Mesenchymal stem cell (in vitro differentiated cells and primary cell): ENCODE measurements around the gene PLXNA2.

Experiments
- DNase-seq: peaks from one replicate; pipeline ENCODE4 v3.0.0-alpha.2; 2013
- H2AFZ ChIP-seq: one replicate; pipeline ENCODE4 v1.6.1; 2013; ENCODE audit warnings: low read depth, mild to moderate bottlenecking, control low read depth, inconsistent platforms, low read length, moderate library complexity
- H2AK5ac ChIP-seq: 2 replicates; pipeline ENCODE4 v1.6.1; 2013; ENCODE audit warnings: low read length, moderate library complexity, mild to moderate bottlenecking, inconsistent platforms; ENCODE audit not compliant: severe bottlenecking
- H2BK120ac ChIP-seq: one replicate; pipeline ENCODE4 v1.6.1; 2013; ENCODE audit warnings: low read depth, mild to moderate bottlenecking, inconsistent platforms, low read length, moderate library complexity
- H2BK12ac ChIP-seq, 2 experiments: one replicate each; pipeline ENCODE4 v1.6.1; 2013; ENCODE audit warnings: inconsistent platforms in 2 of 2, low read length in 2 of 2, mild to moderate bottlenecking in 2 of 2, moderate library complexity in 2 of 2, control low read depth in 1 of 2
- H2BK15ac ChIP-seq: one replicate; pipeline ENCODE4 v1.6.1; 2013; ENCODE audit warnings: mild to moderate bottlenecking, low read depth, inconsistent platforms; ENCODE audit not compliant: poor library complexity, severe bottlenecking
- H2BK5ac ChIP-seq: 2 replicates; pipeline ENCODE4 v1.6.1; 2013; ENCODE audit warnings: low read depth, mild to moderate bottlenecking, low read length, control low read depth, inconsistent platforms; ENCODE audit not compliant: poor library complexity, severe bottlenecking
- H3K14ac ChIP-seq, 2 experiments: one replicate each; pipeline ENCODE4 v1.6.1; 2013; ENCODE audit warnings: inconsistent platforms in 2 of 2, low read length in 2 of 2, control low read depth in 1 of 2, mild to moderate bottlenecking in 1 of 2, moderate library complexity in 1 of 2
- H3K18ac ChIP-seq, 2 experiments: one replicate each; pipeline ENCODE4 v1.6.1; 2013; ENCODE audit warnings: inconsistent platforms in 2 of 2, low read length in 2 of 2, control low read depth in 1 of 2, low read depth in 1 of 2, mild to moderate bottlenecking in 1 of 2
- H3K23ac ChIP-seq, 2 experiments: one replicate each; pipeline ENCODE4 v1.6.1; 2013; ENCODE audit warnings: inconsistent platforms in 2 of 2, low read length in 2 of 2, mild to moderate bottlenecking in 2 of 2, moderate library complexity in 2 of 2, control low read depth in 1 of 2
- H3K27ac ChIP-seq: 2 replicates; pipeline ENCODE4 v1.5.1; 2013; ENCODE audit warnings: mild to moderate bottlenecking, moderate library complexity, low read length, control low read depth, inconsistent platforms; ENCODE audit not compliant: poor library complexity, severe bottlenecking
- H3K27me3 ChIP-seq, 2 experiments: 2 replicates each; pipeline versions ENCODE4 v1.6.1 to v1.7.0; 2013; ENCODE audit warnings: low read length in 2 of 2, mild to moderate bottlenecking in 2 of 2, moderate library complexity in 2 of 2, control low read depth in 1 of 2, inconsistent platforms in 1 of 2; ENCODE audit not compliant: control insufficient read depth in 1 of 2, insufficient read depth in 1 of 2
- H3K36me3 ChIP-seq, 2 experiments: 2 replicates each; pipeline versions ENCODE4 v1.6.1 to v1.7.0; 2013; ENCODE audit warnings: low read length in 2 of 2, control low read depth in 1 of 2, inconsistent platforms in 1 of 2, low read depth in 1 of 2, mild to moderate bottlenecking in 1 of 2; ENCODE audit not compliant: insufficient read depth in 2 of 2, control insufficient read depth in 1 of 2
- H3K4ac ChIP-seq, 2 experiments: one replicate each; pipeline ENCODE4 v1.6.1; 2013; ENCODE audit warnings: inconsistent platforms in 2 of 2, low read length in 2 of 2, mild to moderate bottlenecking in 2 of 2, moderate library complexity in 2 of 2, control low read depth in 1 of 2, low read depth in 1 of 2
- H3K4me1 ChIP-seq: 2 replicates; pipeline ENCODE4 v1.6.1; 2013; ENCODE audit warnings: low read depth, low read length, control low read depth; ENCODE audit not compliant: control insufficient read depth, insufficient read depth
- H3K4me2 ChIP-seq: 2 replicates; pipeline ENCODE4 v1.6.1; 2013; ENCODE audit warnings: low read length, mild to moderate bottlenecking, inconsistent platforms; ENCODE audit not compliant: poor library complexity, severe bottlenecking
- H3K4me3 ChIP-seq, 2 experiments: 2 replicates each; pipeline versions ENCODE4 v1.5.1 to v1.7.0; 2013; ENCODE audit warnings: low read length in 2 of 2, mild to moderate bottlenecking in 2 of 2, control low read depth in 1 of 2, low read depth in 1 of 2; ENCODE audit not compliant: insufficient read depth in 1 of 2
- H3K79me1 ChIP-seq: replicated peaks from 2 replicates; pipeline ENCODE4 v1.6.1; 2013; ENCODE audit warnings: mild to moderate bottlenecking, control low read depth, low read length, inconsistent platforms; ENCODE audit not compliant: poor library complexity, severe bottlenecking
- H3K9ac ChIP-seq: 2 replicates; pipeline ENCODE4 v1.7.0; 2013; ENCODE audit warnings: mild to moderate bottlenecking, low read length, moderate library complexity
- H3K9me3 ChIP-seq: 2 replicates; pipeline ENCODE4 v1.7.0; 2013; ENCODE audit warnings: mild to moderate bottlenecking, low read length; ENCODE audit not compliant: control insufficient read depth
- H4K8ac ChIP-seq: one replicate; pipeline ENCODE4 v1.6.1; 2013; ENCODE audit warnings: inconsistent platforms, mild to moderate bottlenecking, low read length, moderate library complexity
- H4K91ac ChIP-seq: one replicate; pipeline ENCODE4 v1.6.1; 2013; ENCODE audit warnings: mild to moderate bottlenecking, low read length, inconsistent platforms
- WGBS: methylation state at CpG from one replicate; pipeline ENCODE4 v1.1.7; 2013; ENCODE audit warnings: mixed read lengths; 5-methylcytosine and 5-hydroxymethylcytosine counted together

PLXNA2 gene

GRCh38 chr1:208113011-208113410 lies 131.2 kb downstream of the PLXNA2 start:
- Histone ChIP-seq H3K4me1 (peaks cover 7% of the 10 kb centered on the region), H3K27me3 (peaks cover 0 to 6% of the 10 kb centered on the region in 2 experiments), H3K9ac (no peak overlapping the region), H4K91ac (no peak overlapping the region), H3K18ac (no peak overlapping the region), H2BK12ac (no peak overlapping the region), H2BK15ac (no peak overlapping the region), H3K4me2 (no peak overlapping the region), H3K36me3 (no peaks in the 10 kb centered on the region), H4K8ac (no peak overlapping the region), H2AK5ac (no peak overlapping the region), H3K4ac (no peak overlapping the region), H2AFZ (no peak overlapping the region), H2BK5ac (no peak overlapping the region), H3K14ac (peak overlapping the region in 1 of 2 experiments; percentile 69), H3K9me3 (no peaks in the 10 kb centered on the region), H3K79me1 (no peaks in the 10 kb centered on the region), H3K4me3 (no peak overlapping the region), H2BK120ac (no peak overlapping the region), H3K23ac (no peak overlapping the region), H3K27ac (no peak overlapping the region)
- DNase-seq = no peak

GRCh38 chr1:208112401-208112800 lies 131.8 kb downstream of the PLXNA2 start:
- Histone ChIP-seq H2BK120ac (no peak overlapping the region), H3K9ac (no peak overlapping the region), H3K23ac (no peak overlapping the region), H3K4me1 (peaks cover 13% of the 10 kb centered on the region), H2AFZ (no peak overlapping the region), H3K27ac (no peak overlapping the region), H3K36me3 (no peaks in the 10 kb centered on the region), H4K91ac (no peak overlapping the region), H3K14ac (no peak overlapping the region), H3K4me3 (no peak overlapping the region), H3K27me3 (peaks cover 0 to 6% of the 10 kb centered on the region in 2 experiments), H2AK5ac (no peak overlapping the region), H3K4ac (no peak overlapping the region), H3K79me1 (no peaks in the 10 kb centered on the region), H3K9me3 (no peaks in the 10 kb centered on the region), H4K8ac (no peak overlapping the region), H3K4me2 (no peak overlapping the region), H2BK15ac (no peak overlapping the region), H2BK12ac (no peak overlapping the region), H2BK5ac (no peak overlapping the region), H3K18ac (no peak overlapping the region)
- WGBS = 67% methylated on average over 4 of the region's 4 CpGs
- no peak for DNase-seq

GRCh38 chr1:208111646-208112190 lies 132.5 kb downstream of the PLXNA2 start:
- Histone ChIP-seq H2BK15ac (no peak overlapping the region), H3K4ac (no peak overlapping the region), H3K4me2 (no peak overlapping the region), H3K4me3 (no peak overlapping the region), H3K4me1 (peaks cover 14% of the 10 kb centered on the region), H3K9me3 (no peaks in the 10 kb centered on the region), H3K18ac (no peak overlapping the region), H3K36me3 (no peaks in the 10 kb centered on the region), H4K8ac (no peak overlapping the region), H2AK5ac (no peak overlapping the region), H3K79me1 (no peaks in the 10 kb centered on the region), H3K14ac (no peak overlapping the region), H2BK5ac (no peak overlapping the region), H2BK12ac (no peak overlapping the region), H3K27me3 (peaks cover 0 to 6% of the 10 kb centered on the region in 2 experiments), H3K23ac (no peak overlapping the region), H3K9ac (no peak overlapping the region), H2AFZ (no peak overlapping the region), H2BK120ac (no peak overlapping the region), H3K27ac (no peak overlapping the region), H4K91ac (no peak overlapping the region)
- DNase-seq = no peak
- WGBS = 75% methylated on average over 4 of the region's 4 CpGs

- Histone ChIP-seq H2BK15ac (no peak overlapping the region), H4K8ac (no peak overlapping the region), H3K18ac (no peak overlapping the region), H3K23ac (no peak overlapping the region), H3K36me3 (no peaks in the 10 kb centered on the region), H3K4ac (no peak overlapping the region), H3K79me1 (no peaks in the 10 kb centered on the region), H2AFZ (no peak overlapping the region), H3K9me3 (no peaks in the 10 kb centered on the region), H4K91ac (no peak overlapping the region), H3K4me1 (peaks cover 12% of the 10 kb centered on the region), H3K27ac (no peak overlapping the region), H2BK5ac (no peak overlapping the region), H3K4me3 (no peak overlapping the region), H3K27me3 (peaks cover 0 to 6% of the 10 kb centered on the region in 2 experiments), H3K9ac (no peak overlapping the region), H2AK5ac (no peak overlapping the region), H2BK12ac (no peak overlapping the region), H2BK120ac (no peak overlapping the region), H3K14ac (no peak overlapping the region), H3K4me2 (no peak overlapping the region)
- WGBS = 98% methylated on average over 3 of the region's 4 CpGs
- no peak for DNase-seq
Measured at GRCh38 chr1:208110296-208110695, 133.9 kb downstream of the PLXNA2 start.
